Gastrocnemius medialis (tissue), 4 donors: Measurements from ENCODE around the gene SPON1.
"Not testable (repeated sequence)": the region's sequence is repeated elsewhere in the genome, so short reads cannot be mapped to it uniquely, and the experiment has no call there.

ENCODE experiments used
- POLR2A ChIP-seq, 2 donors: fragments of 450-650 bp; IDR thresholded peaks; one replicate each; pipeline ENCODE4 v1.6.1; 2017; ENCODE audit warnings: antibody characterized with exemption in 2 of 2, mild to moderate bottlenecking in 2 of 2, moderate library complexity in 2 of 2
- TF ChIP-seq, protein P1 (sequence below), 5 experiments: fragments of 450-650 bp in 3 of 5; fragments of 200-600 bp in 2 of 5; sonication (generic) in 2 of 5; IDR thresholded peaks in 4 of 5; conservative IDR thresholded peaks in 1 of 5; 1 replicate in 4 of 5; 2 replicates in 1 of 5; pipeline ENCODE4 v1.5.1; 2016 to 2019; ENCODE audit warnings: antibody characterized with exemption in 5 of 5, mild to moderate bottlenecking in 3 of 5, moderate library complexity in 3 of 5

DNA sequence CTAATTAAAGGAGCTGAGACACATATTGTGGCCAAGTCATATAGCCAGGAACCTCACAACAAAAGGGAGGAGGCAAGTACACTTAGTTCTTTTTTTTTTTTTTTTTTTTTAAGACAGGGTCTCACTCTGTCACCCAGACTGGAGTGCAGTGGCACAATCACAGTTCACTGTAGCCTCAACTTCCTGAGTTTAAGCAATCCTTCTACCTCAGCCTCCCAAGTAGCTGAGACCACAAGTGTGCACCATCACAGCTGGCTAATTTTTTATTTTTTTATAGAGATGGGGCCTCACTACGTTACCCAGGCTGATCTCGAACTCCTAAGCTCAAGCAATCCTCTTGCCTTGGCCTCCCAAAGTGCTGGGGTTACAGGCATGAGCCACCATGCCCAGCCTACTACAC, 73.0 kb downstream of the SPON1 start:
- TF ChIP-seq, protein P1, sequence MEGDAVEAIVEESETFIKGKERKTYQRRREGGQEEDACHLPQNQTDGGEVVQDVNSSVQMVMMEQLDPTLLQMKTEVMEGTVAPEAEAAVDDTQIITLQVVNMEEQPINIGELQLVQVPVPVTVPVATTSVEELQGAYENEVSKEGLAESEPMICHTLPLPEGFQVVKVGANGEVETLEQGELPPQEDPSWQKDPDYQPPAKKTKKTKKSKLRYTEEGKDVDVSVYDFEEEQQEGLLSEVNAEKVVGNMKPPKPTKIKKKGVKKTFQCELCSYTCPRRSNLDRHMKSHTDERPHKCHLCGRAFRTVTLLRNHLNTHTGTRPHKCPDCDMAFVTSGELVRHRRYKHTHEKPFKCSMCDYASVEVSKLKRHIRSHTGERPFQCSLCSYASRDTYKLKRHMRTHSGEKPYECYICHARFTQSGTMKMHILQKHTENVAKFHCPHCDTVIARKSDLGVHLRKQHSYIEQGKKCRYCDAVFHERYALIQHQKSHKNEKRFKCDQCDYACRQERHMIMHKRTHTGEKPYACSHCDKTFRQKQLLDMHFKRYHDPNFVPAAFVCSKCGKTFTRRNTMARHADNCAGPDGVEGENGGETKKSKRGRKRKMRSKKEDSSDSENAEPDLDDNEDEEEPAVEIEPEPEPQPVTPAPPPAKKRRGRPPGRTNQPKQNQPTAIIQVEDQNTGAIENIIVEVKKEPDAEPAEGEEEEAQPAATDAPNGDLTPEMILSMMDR (IDR thresholded peaks at IDR 0.05 in 4 of 5, conservative IDR thresholded peaks at IDR 0.05 in 1 of 5): not testable (repeated sequence)
- TF ChIP-seq POLR2A (IDR thresholded peaks at IDR 0.05): not testable (repeated sequence)
